ENCODE data around the gene PPIC.
"Not testable (repeated sequence)": the region's sequence is repeated elsewhere in the genome, so short reads cannot be mapped to it uniquely, and the experiment has no call there.

The PPIC gene

GRCh38 chr5:123007754-123008153 lies 28.8 kb downstream of the PPIC start:
- no peak for DNase-seq (ENCODE audit: low read depth, low spot score)

- DNase-seq (ENCODE audit: low read depth, low spot score) = no peak
These were observed 29.3 kb downstream of the PPIC start for GRCh38 chr5:123007182-123007581.

GRCh38 chr5:123001808-123002207 lies 34.7 kb downstream of the PPIC start:
- DNase-seq (ENCODE audit: low read depth, low spot score) = no peak

- no peak for DNase-seq (ENCODE audit: low read depth, low spot score)
These were observed 35.8 kb downstream of the PPIC start for GRCh38 chr5:123000731-123001130.

- DNase-seq (ENCODE audit: low read depth, low spot score) = no peak
These were observed 36.5 kb downstream of the PPIC start for GRCh38 chr5:122999947-123000563.

GRCh38 chr5:122997294-122997693 lies 39.2 kb downstream of the PPIC start:
- DNase-seq (ENCODE audit: low read depth, low spot score) = no peak

- no peak for DNase-seq (ENCODE audit: low read depth, low spot score)
These were observed 40.4 kb downstream of the PPIC start for GRCh38 chr5:122996091-122996490.

- DNase-seq (ENCODE audit: low read depth, low spot score) = no peak
These were observed 50.4 kb downstream of the PPIC start for GRCh38 chr5:122985954-122986721.

- DNase-seq (ENCODE audit: low read depth, low spot score) = no peak
These were observed 51.4 kb downstream of the PPIC start for GRCh38 chr5:122985006-122985700.

GRCh38 chr5:122984425-122984824 lies 52.1 kb downstream of the PPIC start:
- DNase-seq (ENCODE audit: low read depth, low spot score) = no peak

GRCh38 chr5:122982376-122982775 lies 54.1 kb downstream of the PPIC start:
- no peak for DNase-seq (ENCODE audit: low read depth, low spot score)

GRCh38 chr5:122981846-122982245 lies 54.7 kb downstream of the PPIC start:
- DNase-seq (ENCODE audit: low read depth, low spot score) = no peak

- DNase-seq (ENCODE audit: low read depth, low spot score) = no peak
These were observed 57.8 kb downstream of the PPIC start for GRCh38 chr5:122978644-122979297.

GRCh38 chr5:122978068-122978467 lies 58.5 kb downstream of the PPIC start:
- DNase-seq (ENCODE audit: low read depth, low spot score) = no peak

- DNase-seq (ENCODE audit: low read depth, low spot score) = no peak
These were observed 59.2 kb downstream of the PPIC start for GRCh38 chr5:122977319-122977718.

GRCh38 chr5:122974251-122974650 lies 62.3 kb downstream of the PPIC start:
- not testable (repeated sequence) for DNase-seq (ENCODE audit: low read depth, low spot score)

- not testable (repeated sequence) for DNase-seq (ENCODE audit: low read depth, low spot score)
These were observed 62.8 kb downstream of the PPIC start for GRCh38 chr5:122973759-122974158.
